Activated CD4-positive, alpha-beta T cell treated with anti-CD3 and anti-CD28 coated beads, Interleukin-2, amount 10 ng/mL, durations not matched to agents 7 days and 5 days (primary cell): ENCODE measurements around the gene RNU1-3. TPM values are rescaled to one million over a fixed set of nuclear protein-coding genes. Genes with fewer than 3 reads are reported as not detected.
"Not testable (repeated sequence)": the region's sequence is repeated elsewhere in the genome, so short reads cannot be mapped to it uniquely, and the experiment has no call there.

Experiments
- CTCF ChIA-PET: fragments of 350-600 bp; sonication (Branson Sonifier 250); formaldehyde crosslinking; loops from one replicate; lab custom pipeline; 2021; ENCODE audit warnings: antibody characterized with exemption; lab: Charles Lee
- POLR2A ChIA-PET: fragments of 350-600 bp; sonication (Branson Sonifier 250); formaldehyde crosslinking; loops from one replicate; lab custom pipeline; 2021; ENCODE audit warnings: antibody characterized with exemption; lab: Charles Lee
- DNase-seq: peaks from one replicate; pipeline ENCODE4 v3.0.0-alpha.2; 2020
- H3K27ac Mint-ChIP-seq: one replicate; pipeline ENCODE4 v1.8.0; 2021; ENCODE audit warnings: mild to moderate bottlenecking, moderate library complexity, mixed read lengths
- H3K27me3 Mint-ChIP-seq: one replicate; pipeline ENCODE4 v1.8.0; 2021; ENCODE audit warnings: mixed read lengths
- H3K36me3 Mint-ChIP-seq: one replicate; pipeline ENCODE4 v1.8.0; 2021; ENCODE audit warnings: low read depth, mixed read lengths
- H3K4me1 Mint-ChIP-seq: one replicate; pipeline ENCODE4 v1.8.0; 2021; ENCODE audit warnings: mixed read lengths
- H3K4me3 Mint-ChIP-seq: one replicate; pipeline ENCODE4 v1.8.0; 2021; ENCODE audit warnings: mild to moderate bottlenecking, moderate library complexity, mixed read lengths
- H3K9me3 Mint-ChIP-seq: one replicate; pipeline ENCODE4 v1.8.0; 2021; ENCODE audit warnings: mixed read lengths
- total RNA-seq, 2 experiments: library from RNA; stranded (reverse); gene quantifications; one replicate each; pipeline ENCODE4 v1.2.3, GENCODE V29; 2021

RNU1-3 gene
- total RNA-seq, 2 experiments from 2014 or later: 2,316 to 2,477 TPM

DNA sequence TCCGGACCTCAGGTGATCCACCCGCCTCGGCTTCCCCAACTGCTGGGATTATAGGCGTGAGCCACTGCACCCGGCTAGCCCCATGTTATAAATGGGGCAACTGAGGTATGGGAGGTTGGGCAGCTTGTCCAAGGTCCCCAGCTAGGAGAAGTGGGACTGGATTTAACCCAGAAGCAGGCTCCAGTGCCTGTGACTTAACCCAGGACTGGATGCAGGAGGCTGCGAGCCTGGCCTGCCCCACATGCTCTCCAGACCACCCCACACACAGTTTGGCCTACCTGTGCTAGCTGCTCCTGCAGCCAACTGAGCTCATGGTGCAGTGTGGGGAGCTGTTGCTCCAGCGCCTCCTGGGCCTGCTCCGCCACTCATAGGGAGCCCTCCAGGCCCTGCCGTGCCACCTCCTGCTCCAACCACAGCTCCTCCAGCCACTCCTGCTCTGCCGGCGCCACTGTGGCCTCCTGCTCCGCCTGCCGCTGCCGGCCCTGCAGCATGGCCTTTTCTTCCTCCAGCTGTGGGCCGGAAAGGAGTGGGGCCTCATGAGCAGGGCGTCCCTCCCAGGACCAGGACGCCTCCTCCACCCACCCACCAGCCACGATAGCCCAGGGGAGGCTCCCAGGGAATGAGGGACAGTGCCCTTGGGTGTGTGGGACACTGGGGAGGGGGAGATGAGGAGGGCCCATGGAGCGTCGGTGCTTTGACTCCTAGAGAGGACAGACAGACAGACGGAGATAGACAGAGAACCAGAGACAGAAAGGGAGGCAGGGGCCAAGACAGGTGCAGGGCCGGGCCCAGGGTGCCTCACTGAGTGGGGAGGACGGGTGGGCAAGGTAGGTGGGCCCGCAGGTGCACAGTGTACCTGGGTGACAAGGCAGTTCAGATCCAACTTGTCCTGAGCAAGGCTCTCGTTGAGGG lies 41.0 kb downstream of the RNU1-3 start:
- ChIA-PET CTCF (interaction anchor here (0.6 to 2.8 kb wide), 9 partner anchors 8 to 102 kb away, joined by 3 to 33 read pairs (median 4); partner anchors contain the start of gene NBPF1), POLR2A (interaction anchor here (0.6 kb wide), 1 partner anchor 101 kb away, joined by 3 read pairs; no protein-coding TSS in a partner anchor)
- Mint-ChIP-seq H3K36me3 (peaks cover 38% of the 10 kb centered on the region), H3K4me1 (peaks cover 4% of the 10 kb centered on the region), H3K9me3 (no peaks in the 10 kb centered on the region), H3K27ac (no peak overlapping the region), H3K4me3 (no peak overlapping the region), H3K27me3 (no peaks in the 10 kb centered on the region)
- no peak for DNase-seq

DNA sequence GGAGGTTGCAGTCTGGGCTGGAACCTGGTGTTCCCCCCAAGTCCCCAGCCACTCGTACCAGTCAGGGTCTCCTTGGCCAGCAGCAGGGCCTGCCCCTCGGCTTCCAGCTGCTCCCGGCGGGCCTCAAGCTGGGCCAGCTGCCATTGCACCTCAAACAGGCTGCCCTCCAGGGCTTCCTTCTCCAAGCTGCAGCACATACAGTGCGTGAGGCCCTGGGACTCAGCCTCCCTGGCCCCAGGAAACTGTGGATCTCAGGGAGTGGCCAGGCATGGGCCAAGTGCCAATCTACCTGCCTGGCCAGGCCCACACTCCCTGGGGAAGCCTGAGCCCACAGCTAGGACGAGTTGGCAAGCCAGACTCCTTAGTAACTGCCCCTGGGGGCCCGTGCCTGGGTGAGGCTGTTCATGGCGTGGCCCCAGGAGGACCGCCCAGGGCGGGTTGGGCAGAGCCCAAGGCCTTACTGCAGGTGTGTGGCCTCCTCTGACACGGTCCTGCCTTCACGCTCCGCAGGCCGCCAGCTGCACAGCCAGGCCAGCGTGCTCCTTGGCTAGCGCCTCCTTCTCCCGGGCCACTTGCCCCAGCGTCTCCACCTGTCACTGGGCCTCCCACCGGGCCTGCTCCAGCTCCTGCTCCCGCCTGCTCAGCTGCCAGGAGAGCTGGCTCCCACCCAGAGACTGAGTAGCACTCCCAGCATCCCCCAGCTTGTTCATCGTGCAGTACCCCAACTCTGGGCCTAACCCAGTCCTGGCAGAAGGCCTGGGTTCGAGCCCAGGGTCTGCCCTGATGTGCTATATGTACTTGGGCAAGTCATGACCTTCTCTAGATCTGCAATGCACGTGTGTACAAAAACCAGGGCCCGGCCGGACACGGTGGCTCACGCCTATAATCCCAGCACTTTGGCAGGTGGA lies 42.7 kb downstream of the RNU1-3 start:
- not testable (repeated sequence) for H3K4me3 Mint-ChIP-seq

DNA sequence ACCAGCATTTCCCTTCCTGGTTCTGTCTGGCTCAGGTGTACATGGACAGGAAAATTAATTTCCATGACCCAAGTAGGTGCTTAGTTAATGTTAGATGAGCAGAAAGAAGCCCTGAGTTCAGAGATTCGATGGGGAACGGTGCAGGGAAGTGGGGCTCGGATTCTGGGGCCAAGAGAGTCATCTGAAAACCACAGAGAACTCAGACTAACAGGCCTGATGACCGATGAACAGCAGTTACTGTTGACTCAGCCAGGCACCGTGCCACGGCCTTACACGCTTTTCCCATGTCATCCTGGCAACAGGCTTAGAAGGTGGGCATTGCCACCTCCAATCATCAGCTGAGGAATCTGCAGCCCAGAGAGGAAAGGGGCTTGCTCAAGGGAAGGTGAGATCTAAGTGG lies 43.4 kb downstream of the RNU1-3 start:
- H3K36me3 Mint-ChIP-seq: peaks cover 20% of the 10 kb centered on the region
- H3K27ac Mint-ChIP-seq, H3K27me3 Mint-ChIP-seq, H3K9me3 Mint-ChIP-seq, H3K4me1 Mint-ChIP-seq, POLR2A ChIA-PET, DNase-seq, H3K4me3 Mint-ChIP-seq: not testable (repeated sequence)
- CTCF ChIA-PET: interaction anchor here (0.9 to 2.8 kb wide), 3 partner anchors 9 to 14 kb away, joined by 3 to 33 read pairs (median 3); partner anchors contain the start of gene NBPF1

More for the DNA sequence above, 42.7 kb downstream of the RNU1-3 start:
- H3K4me1 Mint-ChIP-seq, H3K27ac Mint-ChIP-seq, DNase-seq, POLR2A ChIA-PET, H3K27me3 Mint-ChIP-seq, H3K9me3 Mint-ChIP-seq: not testable (repeated sequence)
- CTCF ChIA-PET: interaction anchor here (0.6 to 2.8 kb wide), 7 partner anchors 9 to 245 kb away, joined by 4 to 33 read pairs (median 6); partner anchors contain the start of gene NBPF1
- H3K36me3 Mint-ChIP-seq: peaks cover 26% of the 10 kb centered on the region

DNA sequence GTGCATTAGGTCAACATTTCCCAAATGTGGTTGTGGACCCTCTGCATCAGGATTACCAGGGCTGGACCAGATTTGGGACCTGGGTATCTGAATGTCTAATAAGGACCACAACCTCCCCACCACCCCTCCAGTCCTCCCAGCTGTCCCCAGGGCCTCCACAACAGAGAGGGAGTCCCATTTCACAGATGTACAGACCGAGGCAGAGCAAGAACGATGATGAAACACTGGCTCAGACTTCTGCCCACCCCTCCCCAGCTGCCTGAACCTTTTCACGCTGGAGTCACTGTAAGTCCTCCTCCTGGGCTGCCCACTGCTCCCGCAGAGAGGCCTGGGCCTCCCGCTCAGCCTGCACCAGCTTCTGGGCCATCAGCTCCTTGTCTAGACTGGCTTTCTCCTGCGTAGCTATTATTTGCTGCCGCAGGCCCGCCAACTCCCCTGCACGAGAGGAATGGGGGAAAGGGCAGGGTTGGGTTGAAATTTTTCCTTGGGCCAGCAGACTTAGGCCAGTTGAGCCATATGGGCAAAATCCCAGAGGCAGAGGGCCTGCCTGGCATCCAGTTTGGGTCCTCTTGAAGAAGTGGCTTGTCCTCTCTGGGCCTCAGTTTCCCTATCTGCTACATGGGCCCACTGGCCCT lies 45.0 kb downstream of the RNU1-3 start:
- H3K4me3 Mint-ChIP-seq, H3K4me1 Mint-ChIP-seq, DNase-seq, H3K27me3 Mint-ChIP-seq, H3K27ac Mint-ChIP-seq, H3K9me3 Mint-ChIP-seq: not testable (repeated sequence)
- CTCF ChIA-PET: interaction anchor here (0.6 to 2.1 kb wide), 8 partner anchors 8 to 1583 kb away, joined by 3 to 14 read pairs (median 3); no protein-coding TSS in a partner anchor
- peaks cover 11% of the 10 kb centered on the region for H3K36me3 Mint-ChIP-seq
- POLR2A ChIA-PET: interaction anchor here (0.6 kb wide), 1 partner anchor 107 kb away, joined by 3 read pairs; no protein-coding TSS in a partner anchor

DNA sequence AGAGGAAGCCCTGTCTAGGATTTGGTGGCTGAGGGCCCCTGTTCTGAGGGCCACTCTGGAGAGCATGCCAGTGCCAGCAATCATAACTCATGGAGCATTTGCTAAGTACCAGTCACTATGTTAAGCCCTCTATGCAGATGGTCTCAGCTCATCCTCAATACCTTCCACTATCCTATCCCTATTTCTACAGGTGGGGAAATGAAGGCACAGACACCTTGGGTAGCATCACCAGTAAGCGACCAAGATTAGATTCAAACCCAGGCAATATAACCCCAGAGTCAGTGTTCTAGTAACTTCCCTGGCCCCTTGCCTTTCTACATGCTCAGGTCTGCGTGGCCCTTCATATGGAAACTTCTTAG lies 45.5 kb downstream of the RNU1-3 start:
- Mint-ChIP-seq H3K9me3 (no peaks in the 10 kb centered on the region), H3K4me3 (no peak overlapping the region), H3K27ac (no peak overlapping the region), H3K36me3 (peaks cover 6% of the 10 kb centered on the region), H3K4me1 (no peaks in the 10 kb centered on the region), H3K27me3 (no peaks in the 10 kb centered on the region)
- ChIA-PET POLR2A (no interaction called here), CTCF (interaction anchor here (0.6 to 2.1 kb wide), 10 partner anchors 8 to 380 kb away, joined by 3 to 14 read pairs (median 4); no protein-coding TSS in a partner anchor)
- no peak for DNase-seq

DNA sequence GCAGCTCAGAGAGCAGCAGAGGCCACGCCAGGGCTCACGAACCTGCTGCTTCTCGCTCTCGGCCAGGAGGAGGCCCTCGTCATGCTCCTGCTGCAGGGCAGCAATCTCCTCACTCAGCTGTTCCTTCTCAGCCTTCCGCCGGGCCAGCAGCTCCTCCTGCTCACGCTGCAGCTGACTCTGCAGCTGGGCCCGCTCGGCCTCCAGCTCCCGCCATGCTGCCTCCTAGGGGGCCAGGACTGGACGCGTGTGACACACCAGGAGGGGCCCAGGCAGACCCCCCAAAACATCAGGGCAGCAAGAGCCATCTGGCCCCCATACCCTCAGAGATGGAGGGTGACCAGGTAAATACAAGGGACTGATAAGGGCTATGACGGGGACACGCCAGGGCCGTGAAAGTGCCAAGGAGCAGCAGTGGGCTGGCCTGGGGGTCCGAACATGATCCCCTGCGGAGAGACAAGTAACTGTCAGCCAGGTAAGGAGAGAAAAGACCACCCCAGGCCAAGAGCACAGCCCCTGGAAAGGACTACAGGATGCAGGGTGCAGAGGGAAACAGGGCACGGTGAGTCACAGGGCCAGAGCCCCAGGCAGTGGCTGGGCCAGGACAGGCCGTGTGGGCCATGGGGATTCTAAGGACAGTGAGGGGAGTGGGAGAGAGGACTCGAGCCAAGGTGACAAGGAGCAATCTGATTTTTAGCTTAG lies 46.8 kb downstream of the RNU1-3 start:
- H3K36me3 Mint-ChIP-seq, H3K4me1 Mint-ChIP-seq, H3K27ac Mint-ChIP-seq, DNase-seq, H3K4me3 Mint-ChIP-seq, POLR2A ChIA-PET, H3K27me3 Mint-ChIP-seq, H3K9me3 Mint-ChIP-seq: not testable (repeated sequence)
- CTCF ChIA-PET: interaction anchor here (1.1 to 2.1 kb wide), 5 partner anchors 8 to 341 kb away, joined by 3 to 14 read pairs (median 4); no protein-coding TSS in a partner anchor

DNA sequence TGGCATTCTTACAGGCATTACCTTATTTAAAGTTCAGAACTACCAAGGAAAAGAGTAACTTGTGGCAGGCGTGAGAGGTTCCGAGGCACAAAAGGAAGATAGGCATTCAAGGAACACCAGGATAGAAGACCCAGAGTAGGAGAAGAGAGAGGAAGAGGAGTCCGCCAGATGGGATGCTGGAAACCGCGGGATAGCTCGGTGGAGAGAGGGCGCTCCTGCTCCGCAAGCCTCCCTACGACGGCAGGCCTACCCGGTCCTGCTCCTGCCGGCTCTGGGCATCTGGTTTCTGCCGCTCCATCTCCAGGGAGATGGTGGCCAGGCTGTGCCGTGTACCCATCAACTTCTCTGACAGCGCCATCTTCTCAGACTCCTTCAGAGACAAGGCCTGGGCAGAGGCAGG lies 48.0 kb downstream of the RNU1-3 start:
- H3K4me1 Mint-ChIP-seq: no peaks in the 10 kb centered on the region
- no peak for DNase-seq
- no peak overlapping the region for H3K27ac Mint-ChIP-seq
- ChIA-PET CTCF (interaction anchor here (1.1 kb wide), 1 partner anchor 9 kb away, joined by 6 read pairs; no protein-coding TSS in a partner anchor), POLR2A (no interaction called here)
- H3K9me3 Mint-ChIP-seq: no peaks in the 10 kb centered on the region
- H3K4me3 Mint-ChIP-seq: no peak overlapping the region
- H3K36me3 Mint-ChIP-seq: no peaks in the 10 kb centered on the region
- no peaks in the 10 kb centered on the region for H3K27me3 Mint-ChIP-seq

DNA sequence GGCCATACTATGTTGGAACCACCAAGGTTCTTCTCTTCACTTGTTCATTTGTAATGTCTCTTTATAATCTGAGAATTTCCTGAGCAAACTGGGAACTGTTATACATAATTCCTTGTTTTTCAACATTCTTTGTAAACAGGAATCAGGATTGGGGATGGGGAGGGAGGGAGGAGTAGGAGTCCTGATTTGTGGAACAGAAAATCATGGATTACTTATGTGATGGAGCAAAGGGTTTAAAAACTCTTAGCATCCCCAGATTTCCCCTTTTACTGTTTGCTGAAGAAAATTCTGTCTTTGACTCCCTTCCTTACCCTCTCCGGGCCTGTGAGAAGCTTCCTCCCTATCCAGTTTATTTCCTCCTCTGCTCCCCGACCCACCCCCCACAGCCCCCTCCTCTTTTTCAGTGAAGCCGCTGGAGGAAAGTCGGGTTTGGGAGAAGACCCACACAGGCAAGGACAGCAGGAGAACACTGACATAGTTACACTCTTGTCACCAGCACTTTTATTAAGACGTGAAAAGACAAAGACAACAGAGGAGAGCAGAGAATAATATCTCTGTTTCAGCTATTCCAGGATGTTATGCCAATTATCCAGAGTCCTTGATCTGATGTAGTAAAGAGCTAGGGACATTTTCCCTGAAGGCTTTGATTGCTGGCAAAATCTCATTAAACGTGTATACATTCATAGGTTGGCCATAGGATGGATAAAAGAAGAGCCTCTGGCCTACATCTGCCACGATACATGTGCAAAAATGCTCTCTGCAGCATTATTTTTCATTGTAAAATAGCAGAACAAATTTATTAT lies 48.8 kb downstream of the RNU1-3 start:
- Mint-ChIP-seq H3K27ac (no peak overlapping the region), H3K4me1 (no peaks in the 10 kb centered on the region), H3K9me3 (no peaks in the 10 kb centered on the region), H3K4me3 (no peak overlapping the region), H3K27me3 (no peaks in the 10 kb centered on the region), H3K36me3 (no peaks in the 10 kb centered on the region)
- CTCF ChIA-PET: interaction anchor here (1.1 kb wide), 1 partner anchor 9 kb away, joined by 6 read pairs; no protein-coding TSS in a partner anchor
- POLR2A ChIA-PET: no interaction called here
- no peak for DNase-seq

DNA sequence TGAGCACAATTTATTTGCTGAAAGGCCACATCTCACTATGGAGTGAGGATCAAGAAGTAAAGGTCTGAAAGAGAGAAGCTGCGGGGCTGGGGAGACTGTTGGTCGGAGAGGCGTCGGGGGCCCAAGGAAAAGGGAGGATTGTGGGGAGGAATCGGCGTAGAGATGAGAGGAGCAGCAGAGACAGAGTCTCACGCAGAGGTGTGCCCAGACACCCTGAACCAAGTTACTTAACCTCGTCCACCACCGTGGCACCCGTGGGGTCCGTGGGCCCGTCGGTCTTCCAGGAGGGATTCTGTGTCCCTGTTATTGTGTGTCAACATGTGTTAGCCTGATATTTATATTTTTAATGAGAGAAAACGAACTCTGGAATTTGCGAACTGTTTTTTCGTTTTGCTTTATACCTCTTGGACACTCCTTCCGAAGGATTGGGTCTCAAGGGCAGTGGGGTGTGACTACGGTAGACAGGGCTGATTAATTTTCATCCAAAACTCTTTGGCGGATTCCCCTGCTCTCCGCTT lies 49.6 kb downstream of the RNU1-3 start:
- CTCF ChIA-PET: interaction anchor here (6.2 kb wide), 1 partner anchor 8 kb away, joined by 33 read pairs; no protein-coding TSS in a partner anchor

More for the DNA sequence above, 49.6 kb downstream of the RNU1-3 start:
- POLR2A ChIA-PET: no interaction called here
- H3K27ac Mint-ChIP-seq: no peak overlapping the region
- H3K36me3 Mint-ChIP-seq: no peaks in the 10 kb centered on the region
- peak; percentile 10 for DNase-seq
- no peaks in the 10 kb centered on the region for H3K27me3 Mint-ChIP-seq
- no peak overlapping the region for H3K4me3 Mint-ChIP-seq
- H3K4me1 Mint-ChIP-seq: no peaks in the 10 kb centered on the region
- H3K9me3 Mint-ChIP-seq: no peaks in the 10 kb centered on the region
